Naive thymus-derived CD4-positive, alpha-beta T cell (primary cell): Measurements from ENCODE around the gene RPS17. TPM values are rescaled to one million over a fixed set of nuclear protein-coding genes. Genes with fewer than 3 reads are reported as not detected.

Experiments
- ATAC-seq: fragments of 150-1000 bp; cut with Tn5 transposase; 2 replicates; pipeline ENCODE4 v1.10.0; 2021; ENCODE audit warnings: mild to moderate bottlenecking, moderate library complexity
- CTCF ChIA-PET: fragments of 350-600 bp; sonication (Branson Sonifier 250); formaldehyde crosslinking; loops from one replicate; lab custom pipeline; 2021; ENCODE audit warnings: antibody characterized with exemption; lab: Charles Lee
- POLR2A ChIA-PET: fragments of 350-600 bp; sonication (Branson Sonifier 250); formaldehyde crosslinking; loops from one replicate; lab custom pipeline; 2021; ENCODE audit warnings: antibody characterized with exemption, inconsistent platforms; lab: Charles Lee
- DNase-seq, 9 donors: peaks; one replicate each; pipeline versions ENCODE4 v3.0.0 to v3.0.0-alpha.2; 2020 to 2022; ENCODE audit warnings: mixed read lengths in 1 of 9
- H3K27ac ChIP-seq: one replicate; pipeline ENCODE4 v1.7.0; 2013; ENCODE audit warnings: mild to moderate bottlenecking, low read depth, low read length, moderate library complexity
- H3K27me3 ChIP-seq, 2 donors: one replicate each; pipeline ENCODE4 v1.7.0; 2013; ENCODE audit warnings: low read length in 2 of 2, mild to moderate bottlenecking in 2 of 2, moderate library complexity in 2 of 2; ENCODE audit not compliant: control insufficient read depth in 2 of 2, insufficient read depth in 2 of 2
- H3K36me3 ChIP-seq, 3 experiments: 1 replicate in 2 of 3; 2 replicates in 1 of 3; pipeline ENCODE4 v1.7.0; 2013; ENCODE audit warnings: low read length in 3 of 3, mild to moderate bottlenecking in 3 of 3, moderate library complexity in 1 of 3; ENCODE audit not compliant: insufficient read depth in 3 of 3, control insufficient read depth in 2 of 3
- H3K4me1 ChIP-seq, 2 donors: one replicate each; pipeline ENCODE4 v1.7.0; 2013; ENCODE audit warnings: low read length in 2 of 2, mild to moderate bottlenecking in 2 of 2, moderate library complexity in 1 of 2; ENCODE audit not compliant: control insufficient read depth in 2 of 2, insufficient read depth in 2 of 2
- H3K4me3 ChIP-seq: 2 replicates; pipeline ENCODE4 v1.7.0; 2013; ENCODE audit warnings: mild to moderate bottlenecking, low read length
- H3K9me3 ChIP-seq, 3 experiments: 1 replicate in 2 of 3; 2 replicates in 1 of 3; pipeline ENCODE4 v1.7.0; 2013; ENCODE audit warnings: low read length in 3 of 3; ENCODE audit not compliant: control insufficient read depth in 2 of 3
- H3K27ac Mint-ChIP-seq, 9 donors: one replicate each; pipeline ENCODE4 v1.8.0; 2020 to 2022; ENCODE audit warnings: mixed read lengths in 9 of 9, mild to moderate bottlenecking in 8 of 9, moderate library complexity in 5 of 9, inconsistent platforms in 2 of 9
- H3K27me3 Mint-ChIP-seq, 5 donors: one replicate each; pipeline ENCODE4 v1.8.0; 2021 to 2022; ENCODE audit warnings: mixed read lengths in 5 of 5, mild to moderate bottlenecking in 1 of 5
- H3K36me3 Mint-ChIP-seq, 5 donors: one replicate each; pipeline ENCODE4 v1.8.0; 2020 to 2022; ENCODE audit warnings: mixed read lengths in 5 of 5, mild to moderate bottlenecking in 3 of 5, inconsistent platforms in 1 of 5
- H3K4me1 Mint-ChIP-seq, 7 donors: one replicate each; pipeline ENCODE4 v1.8.0; 2020 to 2022; ENCODE audit warnings: mixed read lengths in 7 of 7, mild to moderate bottlenecking in 3 of 7, inconsistent platforms in 1 of 7
- H3K4me3 Mint-ChIP-seq, 10 donors: one replicate each; pipeline ENCODE4 v1.8.0; 2020 to 2022; ENCODE audit warnings: mild to moderate bottlenecking in 10 of 10, mixed read lengths in 10 of 10, moderate library complexity in 6 of 10, inconsistent platforms in 2 of 10
- H3K9me3 Mint-ChIP-seq, 11 donors: one replicate each; pipeline ENCODE4 v1.8.0; 2020 to 2022; ENCODE audit warnings: mixed read lengths in 11 of 11, mild to moderate bottlenecking in 4 of 11, inconsistent platforms in 1 of 11, moderate library complexity in 1 of 11
- intact Hi-C, 2 donors: fragments of 100-400 bp; cut with micrococcal nuclease; formaldehyde crosslinking; loops; one replicate each; pipeline ENCODE4 v1.15.1; 2023
- polyA plus RNA-seq, 2 donors: library from polyadenylated mRNA; unstranded; fragments of 300-500 nt; fragmentation: Illumina TruSeq; gene quantifications; one replicate each; pipeline ENCODE4 v1.2.3, GENCODE V29; 2021
- total RNA-seq, 6 experiments: library from RNA in 5 of 6; stranded (reverse) in 5 of 6; gene quantifications; 1 replicate in 5 of 6; 2 replicates in 1 of 6; pipeline ENCODE4 v1.2.3 and lab custom pipeline; 2021 to 2026

The RPS17 gene
- 1,000 to 10,000 TPM; 1,951 to 3,227 (median 2,164) TPM for total RNA-seq
- polyA plus RNA-seq, result 1,000 to 10,000 TPM; 1,555 to 2,061 TPM
- total RNA-seq (lab: John Stamatoyannopoulos, UW), result 53.7 reads per million, percentile 73 among the genes with 10 or more reads in this experiment

- POLR2A ChIA-PET, result interaction anchor here (0.6 to 3.5 kb wide), 16 partner anchors 10 to 616 kb away, joined by 3 to 30 read pairs (median 3); partner anchors contain the start of genes C15orf40, RAMAC and WHAMM
- H3K4me3 Mint-ChIP-seq, result peak within 1 kb of the TSS; percentile 90 to 98 (median 96)
- ATAC-seq, result peak; percentile 98
- no peaks in the 10 kb centered on the region for H3K27me3 ChIP-seq
- CTCF ChIA-PET, result interaction anchor here (0.6 to 2.6 kb wide), 6 partner anchors 9 to 470 kb away, joined by 3 to 16 read pairs (median 4); partner anchors contain the start of gene RAMAC
- peak within 1 kb of the TSS; percentile 84 for H3K4me3 ChIP-seq
- H3K36me3 Mint-ChIP-seq, result peaks cover 12 to 30% (median 21%) of the 10 kb centered on the region in 5 donors
- H3K27me3 Mint-ChIP-seq, result peaks cover 0 to 4% (median 0%) of the 10 kb centered on the region in 5 donors
- intact Hi-C loops, result loop anchor here (1.0 to 10.0 kb wide), 13 partner anchors 104 to 1536 kb away; partner anchors contain the start of genes C15orf40 (in 2 of the 2), RAMAC (in 2 of the 2), WHAMM (in 2 of the 2) and AP3B2 (in 1 of the 2)
- peaks cover 23 to 38% (median 24%) of the 10 kb centered on the region in 3 experiments for H3K36me3 ChIP-seq
- peak within 1 kb of the TSS; percentile 89 to 97 (median 95) for H3K27ac Mint-ChIP-seq
- peaks cover 13 to 43% (median 28%) of the 10 kb centered on the region in 7 donors for H3K4me1 Mint-ChIP-seq
- peaks cover 0 to 1% (median 0%) of the 10 kb centered on the region in 11 donors for H3K9me3 Mint-ChIP-seq
- peak within 1 kb of the TSS; percentile 90 for H3K27ac ChIP-seq
- DNase-seq, result peak; percentile 96 to 100 (median 99)
- H3K9me3 ChIP-seq, result no peaks in the 10 kb centered on the region
- H3K4me1 ChIP-seq, result peaks cover 10 to 18% of the 10 kb centered on the region in 2 donors
These were observed at the start of gene RPS17 for GRCh38 chr15:82540055-82540983. Gene RPS17 (minus strand): TSS chr15:82540457. CDS start chr15:82540428, 29 bp downstream.

- Mint-ChIP-seq H3K4me1 (no peaks in the 10 kb centered on the region), H3K27ac (no peak overlapping the region), H3K36me3 (no peaks in the 10 kb centered on the region), H3K9me3 (no peaks in the 10 kb centered on the region), H3K4me3 (no peak overlapping the region), H3K27me3 (peaks cover 0 to 47% (median 18%) of the 10 kb centered on the region in 5 donors)
- DNase-seq (no peak), ATAC-seq (no peak)
- Histone ChIP-seq H3K4me1 (no peaks in the 10 kb centered on the region), H3K27ac (no peak overlapping the region), H3K27me3 (no peaks in the 10 kb centered on the region), H3K4me3 (no peak overlapping the region), H3K36me3 (no peaks in the 10 kb centered on the region), H3K9me3 (no peaks in the 10 kb centered on the region)
- ChIA-PET CTCF (no interaction called here), POLR2A (no interaction called here)
- intact Hi-C loops, result no loop called here
These were observed 47.5 kb upstream of the RPS17 start for GRCh38 chr15:82587805-82588204.

DNA sequence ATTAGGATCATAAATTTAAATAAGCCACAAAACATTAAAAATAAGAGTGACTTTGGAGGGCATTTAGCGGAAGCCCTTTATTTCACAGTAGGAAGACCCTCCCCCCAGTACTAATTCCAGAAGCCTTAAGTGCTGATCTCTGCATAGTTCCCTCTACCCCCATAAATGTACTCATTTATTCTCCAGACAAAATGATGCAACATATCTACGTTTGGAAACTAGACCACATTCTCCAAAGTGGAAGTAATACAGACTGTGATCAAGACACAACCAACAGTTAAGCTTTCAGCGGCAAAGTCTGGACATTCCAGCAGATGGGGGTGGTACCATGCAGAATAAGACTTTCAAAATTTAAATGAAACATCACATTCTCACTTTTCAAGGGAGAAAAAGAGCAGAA is 44.8 kb upstream of the RPS17 start:
- Mint-ChIP-seq H3K27me3 (peaks cover 10 to 42% (median 26%) of the 10 kb centered on the region in 5 donors), H3K9me3 (no peaks in the 10 kb centered on the region), H3K4me1 (no peaks in the 10 kb centered on the region), H3K36me3 (no peaks in the 10 kb centered on the region), H3K4me3 (no peak overlapping the region), H3K27ac (no peak overlapping the region)
- Histone ChIP-seq H3K36me3 (no peaks in the 10 kb centered on the region), H3K4me3 (no peak overlapping the region), H3K4me1 (no peaks in the 10 kb centered on the region), H3K9me3 (no peaks in the 10 kb centered on the region), H3K27me3 (no peaks in the 10 kb centered on the region), H3K27ac (no peak overlapping the region)
- no peak for ATAC-seq
- intact Hi-C loops, result no loop called here
- CTCF ChIA-PET, result no interaction called here
- POLR2A ChIA-PET, result no interaction called here
- no peak for DNase-seq

GRCh38 chr15:82580713-82581112 is 40.5 kb upstream of the RPS17 start:
- no peaks in the 10 kb centered on the region for H3K4me1 Mint-ChIP-seq
- CTCF ChIA-PET, result no interaction called here
- H3K9me3 Mint-ChIP-seq, result no peaks in the 10 kb centered on the region

GRCh38 chr15:82575335-82575734 is 35.1 kb upstream of the RPS17 start:
- CTCF ChIA-PET, result interaction anchor here (0.6 kb wide), 1 partner anchor 433 kb away, joined by 3 read pairs; no protein-coding TSS in a partner anchor
- Histone ChIP-seq H3K27ac (no peak overlapping the region), H3K9me3 (no peaks in the 10 kb centered on the region), H3K4me1 (no peaks in the 10 kb centered on the region), H3K27me3 (no peaks in the 10 kb centered on the region), H3K36me3 (no peaks in the 10 kb centered on the region), H3K4me3 (no peak overlapping the region)
- Mint-ChIP-seq H3K4me1 (no peaks in the 10 kb centered on the region), H3K4me3 (no peak overlapping the region), H3K27me3 (peaks cover 0 to 35% (median 17%) of the 10 kb centered on the region in 5 donors), H3K27ac (no peak overlapping the region), H3K36me3 (no peaks in the 10 kb centered on the region), H3K9me3 (peaks cover 0 to 3% (median 0%) of the 10 kb centered on the region in 11 donors)
- POLR2A ChIA-PET, result no interaction called here
- no peak for ATAC-seq
- intact Hi-C loops, result no loop called here
- DNase-seq, result no peak

More at GRCh38 chr15:82580713-82581112, 40.5 kb upstream of the RPS17 start:
- H3K9me3 ChIP-seq, result no peaks in the 10 kb centered on the region
- H3K36me3 ChIP-seq, result no peaks in the 10 kb centered on the region
- H3K27ac Mint-ChIP-seq, result no peak overlapping the region
- no peaks in the 10 kb centered on the region for H3K4me1 ChIP-seq
- peaks cover 10 to 26% (median 19%) of the 10 kb centered on the region in 5 donors for H3K27me3 Mint-ChIP-seq
- no peak overlapping the region for H3K4me3 ChIP-seq
- no peak for ATAC-seq
- intact Hi-C loops, result no loop called here
- no peak overlapping the region for H3K27ac ChIP-seq
- POLR2A ChIA-PET, result no interaction called here
- H3K27me3 ChIP-seq, result no peaks in the 10 kb centered on the region
- DNase-seq, result no peak
- H3K36me3 Mint-ChIP-seq, result no peaks in the 10 kb centered on the region
- no peak overlapping the region for H3K4me3 Mint-ChIP-seq

GRCh38 chr15:82572986-82573385 is 32.7 kb upstream of the RPS17 start:
- H3K9me3 ChIP-seq, result no peaks in the 10 kb centered on the region
- H3K27me3 ChIP-seq, result no peaks in the 10 kb centered on the region
- ATAC-seq (no peak), DNase-seq (no peak)
- H3K27ac Mint-ChIP-seq, result no peak overlapping the region
- intact Hi-C loops, result no loop called here
- POLR2A ChIA-PET, result no interaction called here
- CTCF ChIA-PET, result no interaction called here
- peaks cover 0 to 35% (median 17%) of the 10 kb centered on the region in 5 donors for H3K27me3 Mint-ChIP-seq
- peaks cover 0 to 3% (median 0%) of the 10 kb centered on the region in 11 donors for H3K9me3 Mint-ChIP-seq
- no peaks in the 10 kb centered on the region for H3K4me1 ChIP-seq
- H3K4me1 Mint-ChIP-seq, result no peaks in the 10 kb centered on the region
- H3K4me3 Mint-ChIP-seq, result no peak overlapping the region
- H3K4me3 ChIP-seq, result no peak overlapping the region
- H3K36me3 Mint-ChIP-seq, result no peaks in the 10 kb centered on the region
- no peaks in the 10 kb centered on the region for H3K36me3 ChIP-seq
- no peak overlapping the region for H3K27ac ChIP-seq
